A549 (cell line): Measurements from ENCODE around the gene TMEM164.

Experiments
- BHLHE40 ChIP-seq: IDR thresholded peaks from 2 replicates; pipeline ENCODE4 v1.6.1; 2012; ENCODE audit warnings: low read depth, low read length, inconsistent platforms
- EP300 ChIP-seq, 2 experiments: fragments of >200 bp; sonication (Bioruptor Twin); formaldehyde crosslinking; IDR thresholded peaks; 2 replicates in 1 of 2; 3 replicates in 1 of 2; pipeline ENCODE4 v1.6.1; 2016 to 2017
- FOXS1 ChIP-seq: fragments of 250-450 bp; sonication (Bioruptor Pico); IDR thresholded peaks from 2 replicates; pipeline ENCODE4 v1.5.0; 2020; ENCODE audit warnings: mild to moderate bottlenecking, moderate library complexity
- JUNB ChIP-seq: fragments of >200 bp; sonication (Bioruptor Twin); formaldehyde crosslinking; IDR thresholded peaks from 2 replicates; pipeline ENCODE4 v1.6.1; 2016
- MAFK ChIP-seq: fragments of 450-650 bp; IDR thresholded peaks from 2 replicates; pipeline ENCODE4 v1.6.1; 2014; ENCODE audit not compliant: partially characterized antibody
- MYC ChIP-seq: IDR thresholded peaks from 2 replicates; pipeline ENCODE4 v1.6.1; 2012; ENCODE audit warnings: mild to moderate bottlenecking, inconsistent platforms, low read length, improper control_type of control experiment, borderline replicate concordance
- NR3C1 ChIP-seq: fragments of >200 bp; sonication (Bioruptor Twin); formaldehyde crosslinking; IDR thresholded peaks from 3 replicates; pipeline ENCODE4 v1.6.1; 2017
- POLR2A ChIP-seq: IDR thresholded peaks from 2 replicates; pipeline ENCODE4 v1.6.1; 2012; ENCODE audit warnings: mild to moderate bottlenecking, low read length
- RCOR1 ChIP-seq: fragments of 150-350 bp; IDR thresholded peaks from 2 replicates; pipeline ENCODE4 v1.6.1; 2014; ENCODE audit warnings: antibody characterized with exemption, low read length, low read depth
- TF ChIP-seq, protein P1 (sequence below): fragments of >200 bp; sonication (Bioruptor Twin); formaldehyde crosslinking; IDR thresholded peaks from 3 replicates; pipeline ENCODE4 v1.5.1; 2016
- TF ChIP-seq, protein P2 (sequence below): IDR thresholded peaks from 2 replicates; pipeline ENCODE4 v1.6.1; 2012; ENCODE audit warnings: low read depth, borderline replicate concordance
- TF ChIP-seq, protein P3 (sequence below): fragments of 450-650 bp; IDR thresholded peaks from 2 replicates; pipeline ENCODE4 v1.6.1; 2014; ENCODE audit warnings: antibody characterized with exemption
- TF ChIP-seq, protein P4 (sequence below): fragments of 150-350 bp; IDR thresholded peaks from 2 replicates; pipeline ENCODE4 v1.6.1; 2014; ENCODE audit warnings: low read depth, mild to moderate bottlenecking, low read length

DNA sequence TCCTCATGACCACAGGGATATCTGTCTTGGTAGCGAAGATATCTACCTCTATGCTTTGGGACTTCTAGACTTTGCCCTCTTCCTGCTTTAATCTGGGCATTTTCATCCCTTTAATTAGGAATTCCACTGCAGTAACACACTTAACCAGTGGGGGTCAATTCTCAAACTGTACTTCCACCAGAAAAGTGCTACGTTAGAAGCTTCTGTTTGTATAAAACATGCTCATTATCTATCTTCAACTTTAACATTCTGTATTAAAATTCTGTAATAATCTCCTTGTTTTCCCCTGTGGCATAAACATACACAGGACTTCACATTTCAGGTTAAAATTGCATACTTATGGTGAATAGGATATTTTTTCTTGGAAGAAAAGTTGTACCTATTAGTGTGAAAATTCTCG is 209.4 kb downstream of the TMEM164 start:
- TF ChIP-seq NR3C1, result no peak
- no peak for TF ChIP-seq BHLHE40
- TF ChIP-seq, protein P1, sequence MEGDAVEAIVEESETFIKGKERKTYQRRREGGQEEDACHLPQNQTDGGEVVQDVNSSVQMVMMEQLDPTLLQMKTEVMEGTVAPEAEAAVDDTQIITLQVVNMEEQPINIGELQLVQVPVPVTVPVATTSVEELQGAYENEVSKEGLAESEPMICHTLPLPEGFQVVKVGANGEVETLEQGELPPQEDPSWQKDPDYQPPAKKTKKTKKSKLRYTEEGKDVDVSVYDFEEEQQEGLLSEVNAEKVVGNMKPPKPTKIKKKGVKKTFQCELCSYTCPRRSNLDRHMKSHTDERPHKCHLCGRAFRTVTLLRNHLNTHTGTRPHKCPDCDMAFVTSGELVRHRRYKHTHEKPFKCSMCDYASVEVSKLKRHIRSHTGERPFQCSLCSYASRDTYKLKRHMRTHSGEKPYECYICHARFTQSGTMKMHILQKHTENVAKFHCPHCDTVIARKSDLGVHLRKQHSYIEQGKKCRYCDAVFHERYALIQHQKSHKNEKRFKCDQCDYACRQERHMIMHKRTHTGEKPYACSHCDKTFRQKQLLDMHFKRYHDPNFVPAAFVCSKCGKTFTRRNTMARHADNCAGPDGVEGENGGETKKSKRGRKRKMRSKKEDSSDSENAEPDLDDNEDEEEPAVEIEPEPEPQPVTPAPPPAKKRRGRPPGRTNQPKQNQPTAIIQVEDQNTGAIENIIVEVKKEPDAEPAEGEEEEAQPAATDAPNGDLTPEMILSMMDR, result no peak
- TF ChIP-seq, protein P2, sequence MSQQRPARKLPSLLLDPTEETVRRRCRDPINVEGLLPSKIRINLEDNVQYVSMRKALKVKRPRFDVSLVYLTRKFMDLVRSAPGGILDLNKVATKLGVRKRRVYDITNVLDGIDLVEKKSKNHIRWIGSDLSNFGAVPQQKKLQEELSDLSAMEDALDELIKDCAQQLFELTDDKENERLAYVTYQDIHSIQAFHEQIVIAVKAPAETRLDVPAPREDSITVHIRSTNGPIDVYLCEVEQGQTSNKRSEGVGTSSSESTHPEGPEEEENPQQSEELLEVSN, result no peak
- no peak for TF ChIP-seq MYC
- TF ChIP-seq EP300 (IDR thresholded peaks at IDR 0.05), result no peak
- TF ChIP-seq RCOR1, result no peak
- TF ChIP-seq MAFK, result no peak
- no peak for TF ChIP-seq JUNB
- TF ChIP-seq, protein P3, sequence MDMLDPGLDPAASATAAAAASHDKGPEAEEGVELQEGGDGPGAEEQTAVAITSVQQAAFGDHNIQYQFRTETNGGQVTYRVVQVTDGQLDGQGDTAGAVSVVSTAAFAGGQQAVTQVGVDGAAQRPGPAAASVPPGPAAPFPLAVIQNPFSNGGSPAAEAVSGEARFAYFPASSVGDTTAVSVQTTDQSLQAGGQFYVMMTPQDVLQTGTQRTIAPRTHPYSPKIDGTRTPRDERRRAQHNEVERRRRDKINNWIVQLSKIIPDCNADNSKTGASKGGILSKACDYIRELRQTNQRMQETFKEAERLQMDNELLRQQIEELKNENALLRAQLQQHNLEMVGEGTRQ, result no peak
- no peak for TF ChIP-seq POLR2A
- TF ChIP-seq FOXS1 (CRISPR knock-in tag), result no peak
- TF ChIP-seq, protein P4, sequence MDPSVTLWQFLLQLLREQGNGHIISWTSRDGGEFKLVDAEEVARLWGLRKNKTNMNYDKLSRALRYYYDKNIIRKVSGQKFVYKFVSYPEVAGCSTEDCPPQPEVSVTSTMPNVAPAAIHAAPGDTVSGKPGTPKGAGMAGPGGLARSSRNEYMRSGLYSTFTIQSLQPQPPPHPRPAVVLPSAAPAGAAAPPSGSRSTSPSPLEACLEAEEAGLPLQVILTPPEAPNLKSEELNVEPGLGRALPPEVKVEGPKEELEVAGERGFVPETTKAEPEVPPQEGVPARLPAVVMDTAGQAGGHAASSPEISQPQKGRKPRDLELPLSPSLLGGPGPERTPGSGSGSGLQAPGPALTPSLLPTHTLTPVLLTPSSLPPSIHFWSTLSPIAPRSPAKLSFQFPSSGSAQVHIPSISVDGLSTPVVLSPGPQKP, result no peak
